Measurements from ENCODE around the gene PGM3.

Gene PGM3

DNA sequence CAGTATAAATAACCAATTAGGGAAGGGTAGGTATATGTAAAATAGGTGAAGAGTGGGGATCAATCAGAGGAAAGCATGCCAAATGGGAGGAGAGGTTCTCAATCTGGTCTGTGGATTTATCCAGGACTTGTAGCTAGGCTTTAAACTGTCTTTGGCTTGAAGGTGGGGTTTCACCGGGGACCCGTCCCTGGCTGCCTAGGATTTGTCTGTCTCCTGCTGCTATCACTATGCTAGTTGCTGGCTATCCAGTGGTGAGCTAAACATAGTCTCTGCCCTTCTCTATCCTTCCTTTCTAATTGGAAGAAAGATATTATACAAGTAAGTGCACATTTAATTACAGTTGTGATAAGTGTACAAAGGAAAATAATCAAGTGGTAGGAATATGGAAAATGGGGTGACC lies 66.8 kb downstream of the PGM3 start:
- Histone ChIP-seq H3K36me3 (ENCODE audit: low read length) (peaks cover 43% of the 10 kb centered on the region), H3K27me3 (ENCODE audit: low read length) (no peaks in the 10 kb centered on the region), H3K4me2 (ENCODE audit: low read depth, low read length, poor library complexity, severe bottlenecking) (no peak overlapping the region), H3K9me2 (replicated peaks; ENCODE audit: insufficient read depth, low read length) (no peaks in the 10 kb centered on the region), H3F3A (ENCODE audit: insufficient read depth) (no peaks in the 10 kb centered on the region; the same call in 1 of the 2 replicates), H3K79me2 (ENCODE audit: insufficient read depth, low read length) (no peaks in the 10 kb centered on the region), H3K9ac (ENCODE audit: low read length) (no peak overlapping the region), H4K20me1 (ENCODE audit: low read depth, low read length) (no peaks in the 10 kb centered on the region), H2AFZ (ENCODE audit: low read depth, low read length, severe bottlenecking) (no peak overlapping the region), H3K4me3 (ENCODE audit: insufficient read depth, low read length, poor library complexity, severe bottlenecking) (no peak overlapping the region), H3K9me3 (ENCODE audit: insufficient read depth, low read length) (no peaks in the 10 kb centered on the region), H3K27ac (ENCODE audit: low read depth, low read length) (no peak overlapping the region)
- TF ChIP-seq EZH2phosphoT487 (conservative IDR thresholded peaks at IDR 0.05; ENCODE audit: low read length): no peak
- TF ChIP-seq, protein P1, sequence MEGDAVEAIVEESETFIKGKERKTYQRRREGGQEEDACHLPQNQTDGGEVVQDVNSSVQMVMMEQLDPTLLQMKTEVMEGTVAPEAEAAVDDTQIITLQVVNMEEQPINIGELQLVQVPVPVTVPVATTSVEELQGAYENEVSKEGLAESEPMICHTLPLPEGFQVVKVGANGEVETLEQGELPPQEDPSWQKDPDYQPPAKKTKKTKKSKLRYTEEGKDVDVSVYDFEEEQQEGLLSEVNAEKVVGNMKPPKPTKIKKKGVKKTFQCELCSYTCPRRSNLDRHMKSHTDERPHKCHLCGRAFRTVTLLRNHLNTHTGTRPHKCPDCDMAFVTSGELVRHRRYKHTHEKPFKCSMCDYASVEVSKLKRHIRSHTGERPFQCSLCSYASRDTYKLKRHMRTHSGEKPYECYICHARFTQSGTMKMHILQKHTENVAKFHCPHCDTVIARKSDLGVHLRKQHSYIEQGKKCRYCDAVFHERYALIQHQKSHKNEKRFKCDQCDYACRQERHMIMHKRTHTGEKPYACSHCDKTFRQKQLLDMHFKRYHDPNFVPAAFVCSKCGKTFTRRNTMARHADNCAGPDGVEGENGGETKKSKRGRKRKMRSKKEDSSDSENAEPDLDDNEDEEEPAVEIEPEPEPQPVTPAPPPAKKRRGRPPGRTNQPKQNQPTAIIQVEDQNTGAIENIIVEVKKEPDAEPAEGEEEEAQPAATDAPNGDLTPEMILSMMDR (IDR thresholded peaks at IDR 0.05; ENCODE audit: insufficient read depth, low read length, poor library complexity, severe bottlenecking): no peak

DNA sequence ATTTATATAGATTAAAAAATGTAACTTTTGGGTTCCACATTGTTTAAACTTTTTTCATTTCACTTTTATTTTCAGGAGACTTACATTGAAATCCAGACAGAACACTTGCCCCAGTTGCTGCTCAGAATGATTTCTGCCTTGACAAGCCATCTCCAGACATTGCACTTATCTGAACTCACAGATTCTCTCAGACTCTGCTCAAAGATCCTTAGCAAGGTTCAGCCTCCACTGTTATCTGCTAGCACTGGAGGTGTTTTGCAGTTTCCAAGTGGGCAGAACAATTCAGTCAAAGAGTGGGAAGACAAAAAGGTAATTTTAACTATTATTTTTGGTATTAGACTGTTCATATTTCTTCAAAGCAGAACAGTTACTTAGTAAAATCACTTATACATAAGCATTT lies 67.6 kb downstream of the PGM3 start:
- peaks cover 46% of the 10 kb centered on the region for H3K36me3 ChIP-seq (ENCODE audit: low read length)
- no peak overlapping the region for H3K4me2 ChIP-seq (ENCODE audit: low read depth, low read length, poor library complexity, severe bottlenecking)
- no peak overlapping the region for H3K4me3 ChIP-seq (ENCODE audit: insufficient read depth, low read length, poor library complexity, severe bottlenecking)
- no peaks in the 10 kb centered on the region; the same call in 1 of the 2 replicates for H3F3A ChIP-seq (ENCODE audit: insufficient read depth)
- no peaks in the 10 kb centered on the region for H4K20me1 ChIP-seq (ENCODE audit: low read depth, low read length)
- H3K9me2 ChIP-seq (replicated peaks; ENCODE audit: insufficient read depth, low read length): no peaks in the 10 kb centered on the region
- TF ChIP-seq, protein P1 (IDR thresholded peaks at IDR 0.05; ENCODE audit: insufficient read depth, low read length, poor library complexity, severe bottlenecking): no peak
- no peak for TF ChIP-seq EZH2phosphoT487 (conservative IDR thresholded peaks at IDR 0.05; ENCODE audit: low read length)
- no peaks in the 10 kb centered on the region for H3K9me3 ChIP-seq (ENCODE audit: insufficient read depth, low read length)
- no peak overlapping the region for H3K9ac ChIP-seq (ENCODE audit: low read length)
- no peak overlapping the region for H2AFZ ChIP-seq (ENCODE audit: low read depth, low read length, severe bottlenecking)
- no peak overlapping the region for H3K27ac ChIP-seq (ENCODE audit: low read depth, low read length)
- H3K79me2 ChIP-seq (ENCODE audit: insufficient read depth, low read length): no peaks in the 10 kb centered on the region
- H3K27me3 ChIP-seq (ENCODE audit: low read length): no peaks in the 10 kb centered on the region

DNA sequence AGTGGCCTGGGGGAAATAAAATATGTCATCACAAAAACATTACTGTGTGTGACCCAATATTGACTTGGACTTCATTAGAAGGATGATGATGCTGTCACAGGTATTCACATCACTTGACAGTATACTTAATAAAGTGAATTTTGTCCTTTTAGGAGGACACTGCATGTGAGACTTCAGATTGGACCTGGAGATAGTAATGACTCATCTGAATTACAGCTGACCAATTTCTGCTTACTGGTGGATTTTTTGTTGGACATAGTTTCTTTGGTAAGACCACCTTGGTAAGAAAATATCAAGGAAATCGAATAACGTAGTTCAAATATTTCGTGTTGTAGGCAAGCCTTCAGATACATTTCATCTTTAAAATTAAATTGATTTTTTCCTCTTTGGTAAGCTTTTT lies 68.5 kb downstream of the PGM3 start:
- no peak overlapping the region for H3K4me2 ChIP-seq (ENCODE audit: low read depth, low read length, poor library complexity, severe bottlenecking)
- H3K27ac ChIP-seq (ENCODE audit: low read depth, low read length): no peak overlapping the region
- H3K4me3 ChIP-seq (ENCODE audit: insufficient read depth, low read length, poor library complexity, severe bottlenecking): no peak overlapping the region
- no peak for TF ChIP-seq EZH2phosphoT487 (conservative IDR thresholded peaks at IDR 0.05; ENCODE audit: low read length)
- TF ChIP-seq, protein P1 (IDR thresholded peaks at IDR 0.05; ENCODE audit: insufficient read depth, low read length, poor library complexity, severe bottlenecking): no peak
- no peak overlapping the region for H2AFZ ChIP-seq (ENCODE audit: low read depth, low read length, severe bottlenecking)
- peaks cover 50% of the 10 kb centered on the region for H3K36me3 ChIP-seq (ENCODE audit: low read length)
- H3K9me2 ChIP-seq (replicated peaks; ENCODE audit: insufficient read depth, low read length): no peaks in the 10 kb centered on the region
- H3F3A ChIP-seq (ENCODE audit: insufficient read depth): no peaks in the 10 kb centered on the region; the same call in 1 of the 2 replicates
- no peaks in the 10 kb centered on the region for H3K27me3 ChIP-seq (ENCODE audit: low read length)
- no peak overlapping the region for H3K9ac ChIP-seq (ENCODE audit: low read length)
- H3K79me2 ChIP-seq (ENCODE audit: insufficient read depth, low read length): no peaks in the 10 kb centered on the region
- no peaks in the 10 kb centered on the region for H4K20me1 ChIP-seq (ENCODE audit: low read depth, low read length)
- no peaks in the 10 kb centered on the region for H3K9me3 ChIP-seq (ENCODE audit: insufficient read depth, low read length)
